Stimulated activated CD8-positive, alpha-beta memory T cell treated with anti-CD3 and anti-CD28 coated beads, Interleukin-7, amount 100 ng/mL, for 4 hours (primary cell): ENCODE results near the gene SPEN.
"Not testable (repeated sequence)": the region's sequence is repeated elsewhere in the genome, so short reads cannot be mapped to it uniquely, and the experiment has no call there.

Experiments used
- DNase-seq, 2 donors: peaks; one replicate each; pipeline ENCODE4 v3.0.0-alpha.2; 2020; ENCODE audit warnings: low read depth in 2 of 2

Gene SPEN

GRCh38 chr1:15847100-15847892 is at the start of gene SPEN:
SPEN (plus strand) TSS chr1:15847707; CDS start chr1:15848068, 361 bp downstream.
- DNase-seq: peak; percentile 95 to 99

- DNase-seq: no peak
Observed at GRCh38 chr1:15799004-15799867, 48.3 kb upstream of the SPEN start.

GRCh38 chr1:15799928-15800835 is 47.3 kb upstream of the SPEN start:
- DNase-seq: no peak

- DNase-seq: no peak
Observed at GRCh38 chr1:15802234-15802965, 45.1 kb upstream of the SPEN start.

- no peak for DNase-seq
Observed at GRCh38 chr1:15803380-15803779, 44.1 kb upstream of the SPEN start.

GRCh38 chr1:15804060-15804459 is 43.4 kb upstream of the SPEN start:
- no peak for DNase-seq

- DNase-seq: no peak
Observed at GRCh38 chr1:15807121-15807520, 40.4 kb upstream of the SPEN start.

GRCh38 chr1:15807549-15807948 is 40.0 kb upstream of the SPEN start, which contains the start of gene UQCRHL:
UQCRHL (minus strand) TSS chr1:15807649; CDS start chr1:15807649, 0 bp downstream.
- not testable (repeated sequence) for DNase-seq

GRCh38 chr1:15808955-15809354 is 38.6 kb upstream of the SPEN start:
- DNase-seq: no peak

- no peak for DNase-seq
Observed at GRCh38 chr1:15810073-15810472, 37.4 kb upstream of the SPEN start.

GRCh38 chr1:15816674-15817073 is 30.8 kb upstream of the SPEN start:
- DNase-seq: no peak

- DNase-seq: no peak
Observed at GRCh38 chr1:15820478-15820877, 27.0 kb upstream of the SPEN start.

GRCh38 chr1:15825800-15826199 is 21.7 kb upstream of the SPEN start:
- no peak for DNase-seq

GRCh38 chr1:15826810-15827507 is 20.5 kb upstream of the SPEN start:
- DNase-seq: no peak

GRCh38 chr1:15827567-15827966 is 19.9 kb upstream of the SPEN start:
- not testable (repeated sequence) for DNase-seq

- DNase-seq: not testable (repeated sequence)
Observed at GRCh38 chr1:15828931-15829330, 18.6 kb upstream of the SPEN start.

- no peak for DNase-seq
Observed at GRCh38 chr1:15830258-15830657, 17.2 kb upstream of the SPEN start.

- peak; percentile 20 to 34 for DNase-seq
Observed at GRCh38 chr1:15833069-15833679, 14.3 kb upstream of the SPEN start.

- DNase-seq: no peak
Observed at GRCh38 chr1:15833842-15834405, 13.6 kb upstream of the SPEN start.
